ENCODE measurements around the gene PIGW. TPM values are rescaled to one million over a fixed set of nuclear protein-coding genes. Genes with fewer than 3 reads are reported as not detected.

Gene PIGW
- total RNA-seq, 1 experiment from 2014 or later = 9.8 TPM

GRCh38 chr17:36586138-36586537 is 51.4 kb downstream of the PIGW start:
- ChIA-PET POLR2A (interaction anchor here (1.1 kb wide), 1 partner anchor 52 kb away, joined by 3 read pairs; the partner anchor contains the start of genes MYO19 and PIGW), CTCF (interaction anchor here (1.1 to 1.4 kb wide), 2 partner anchors 16 to 52 kb away, joined by 4 read pairs; no protein-coding TSS in a partner anchor)
- Mint-ChIP-seq H3K4me1 (ENCODE audit: insufficient read depth, unreplicated experiment) (peaks cover 3% of the 10 kb centered on the region), H3K4me3 (ENCODE audit: unreplicated experiment) (no peak overlapping the region), H3K9me3 (ENCODE audit: unreplicated experiment) (no peaks in the 10 kb centered on the region), H3K27ac (ENCODE audit: low read depth, unreplicated experiment) (no peak overlapping the region), H3K36me3 (ENCODE audit: insufficient read depth, unreplicated experiment) (peaks cover 86% of the 10 kb centered on the region), H3K27me3 (ENCODE audit: insufficient read depth, unreplicated experiment) (no peaks in the 10 kb centered on the region)
- TF ChIP-seq CTCF (IDR thresholded peaks at IDR 0.05; ENCODE audit: unreplicated experiment) = no peak
- no peak for DNase-seq (ENCODE audit: unreplicated experiment)
- intact Hi-C loops (cut with micrococcal nuclease) = no loop called here
- BruUV-seq (replicated peaks) = no TSS peak

Other genes with a start within 250 kb of the PIGW start
- gene TBC1D3G, start 211.1 kb upstream of the PIGW start, total RNA-seq (2022) = 0.86 TPM in 1 of 2 replicates, not detected in the other
- gene TBC1D3H, start 146.6 kb upstream of the PIGW start, total RNA-seq (2022) = not detected in 2 replicates
- gene ZNHIT3, start 48.3 kb upstream of the PIGW start, total RNA-seq (2022) = 33.9 and 35.5 TPM in 2 replicates
- 64.7 and 72.2 TPM in 2 replicates for gene MYO19, start 119 bp upstream of the PIGW start, total RNA-seq (2022)
- gene GGNBP2, start 9.9 kb downstream of the PIGW start, total RNA-seq (2022) = 88.7 and 91.5 TPM in 2 replicates
- 11.8 and 14.7 TPM in 2 replicates for gene DHRS11, start 56.9 kb downstream of the PIGW start, total RNA-seq (2022)
- gene MRM1, start 66.6 kb downstream of the PIGW start, total RNA-seq (2022) = 5.7 and 10.0 TPM in 2 replicates

Data from MCF 10A (cell line).